GM18498 (cell line): ENCODE measurements around the gene TXNRD1.
A peak's percentile ranks its signal among the peaks of the same experiment; 100 is the strongest.

Experiments
- ATAC-seq: cut with Tn5 transposase; IDR thresholded peaks from one replicate; pipeline ENCODE4 v1.9.1; 2021; ENCODE audit warnings: mild to moderate bottlenecking, moderate library complexity; ENCODE audit not compliant: unreplicated experiment

Gene TXNRD1

GRCh38 chr12:104360157-104360556 lies 144.6 kb downstream of the TXNRD1 start:
- ATAC-seq, result no peak

- no peak for ATAC-seq
Observed at GRCh38 chr12:104360983-104361707, 145.6 kb downstream of the TXNRD1 start.

GRCh38 chr12:104365921-104366410 lies 150.4 kb downstream of the TXNRD1 start:
- ATAC-seq, result no peak

- ATAC-seq, result no peak
Observed at GRCh38 chr12:104369708-104370107, 154.1 kb downstream of the TXNRD1 start.

- ATAC-seq, result no peak
Observed at GRCh38 chr12:104371043-104371870, 155.7 kb downstream of the TXNRD1 start.

- no peak for ATAC-seq
Observed at GRCh38 chr12:104372061-104372720, 156.6 kb downstream of the TXNRD1 start.

GRCh38 chr12:104372721-104373335 lies 157.2 kb downstream of the TXNRD1 start:
- no peak for ATAC-seq

- ATAC-seq, result no peak
Observed at GRCh38 chr12:104374071-104374470, 158.5 kb downstream of the TXNRD1 start.

GRCh38 chr12:104374806-104375205 lies 159.2 kb downstream of the TXNRD1 start:
- no peak for ATAC-seq

GRCh38 chr12:104375775-104376174 lies 160.2 kb downstream of the TXNRD1 start:
- no peak for ATAC-seq

- ATAC-seq, result no peak
Observed at GRCh38 chr12:104376650-104377513, 161.3 kb downstream of the TXNRD1 start.

- no peak for ATAC-seq
Observed at GRCh38 chr12:104377514-104377812, 161.9 kb downstream of the TXNRD1 start.

GRCh38 chr12:104378427-104378826 lies 162.8 kb downstream of the TXNRD1 start:
- no peak for ATAC-seq

GRCh38 chr12:104381341-104381730 lies 165.8 kb downstream of the TXNRD1 start:
- ATAC-seq, result no peak

- peak; percentile 72 for ATAC-seq
Observed at GRCh38 chr12:104381731-104382480, 166.3 kb downstream of the TXNRD1 start.

GRCh38 chr12:104384141-104384880 lies 168.7 kb downstream of the TXNRD1 start:
- ATAC-seq, result no peak

- ATAC-seq, result no peak
Observed at GRCh38 chr12:104385510-104385909, 169.9 kb downstream of the TXNRD1 start.

- ATAC-seq, result no peak
Observed at GRCh38 chr12:104386461-104386860, 170.9 kb downstream of the TXNRD1 start.

GRCh38 chr12:104387190-104387589 lies 171.6 kb downstream of the TXNRD1 start:
- ATAC-seq, result no peak
